Measurements from ENCODE around the gene ZFP36. TPM values are rescaled to one million over a fixed set of nuclear protein-coding genes. Genes with fewer than 3 reads are reported as not detected.

ZFP36 gene
- total RNA-seq, 3 donors from 2014 or later (not counting 1 experiment from before 2014, with no cell fraction given) = 1,232 to 2,074 (median 1,769) TPM

GRCh38 chr19:39390751-39391437 is 15.8 kb upstream of the ZFP36 start, which contains the start of the genes MED29 and PAF1:
TSS of gene MED29 (plus strand) at chr19:39391378. CDS start at chr19:39391423, 45 bp downstream.
TSS of gene PAF1 (minus strand) at chr19:39391106. CDS start at chr19:39390864, 242 bp downstream.
- intact Hi-C loops (cut with micrococcal nuclease) = loop anchor here (1.0 to 2.0 kb wide), 4 partner anchors 11 to 54 kb away; partner anchors contain the start of genes SAMD4B and SUPT5H
- peaks cover 52% of the 10 kb centered on the region for H3K36me3 ChIP-seq (ENCODE audit: control insufficient read depth, insufficient read depth, low read length)
- H3K4me3 ChIP-seq (ENCODE audit: low read length) = peak within 1 kb of the TSS; percentile 92
- H3K27me3 ChIP-seq (ENCODE audit: control insufficient read depth, insufficient read depth, low read length) = no peaks in the 10 kb centered on the region
- H3K9me3 ChIP-seq (ENCODE audit: control insufficient read depth, insufficient read depth, low read length) = no peaks in the 10 kb centered on the region
- TF ChIP-seq CTCF (IDR thresholded peaks at IDR 0.05) = no peak
- Mint-ChIP-seq H3K4me3 (peak within 1 kb of the TSS; percentile 97), H3K9me3 (no peaks in the 10 kb centered on the region), H3K4me1 (peaks cover 16 to 32% of the 10 kb centered on the region in 2 donors), H3K36me3 (no peaks in the 10 kb centered on the region), H3K27me3 (ENCODE audit: low read depth in 2 of 2) (no peaks in the 10 kb centered on the region), H3K27ac (peak within 1 kb of the TSS; percentile 91 to 98)
- peaks cover 25% of the 10 kb centered on the region for H3K4me1 ChIP-seq (ENCODE audit: control insufficient read depth, insufficient read depth, low read length)
- WGBS (ENCODE audit: insufficient coverage) = under 1% methylated on average over 60 of the region's 60 CpGs
- peak within 1 kb of the TSS; percentile 98 for H3K27ac ChIP-seq (ENCODE audit: low read length)
- DNase-seq (peak; percentile 90 to 100), ATAC-seq (peak; percentile 91 to 98 (median 92))

GRCh38 chr19:39397360-39398296 is 9.0 kb upstream of the ZFP36 start:
- Mint-ChIP-seq H3K4me1 (peaks cover 44 to 50% of the 10 kb centered on the region in 2 donors), H3K27me3 (ENCODE audit: low read depth in 2 of 2) (no peaks in the 10 kb centered on the region), H3K9me3 (no peaks in the 10 kb centered on the region), H3K4me3 (peak overlapping the region; percentile 61), H3K27ac (peak overlapping the region; percentile 96 to 97), H3K36me3 (no peaks in the 10 kb centered on the region)
- H3K36me3 ChIP-seq (ENCODE audit: control insufficient read depth, insufficient read depth, low read length) = peaks cover 28% of the 10 kb centered on the region
- H3K9me3 ChIP-seq (ENCODE audit: control insufficient read depth, insufficient read depth, low read length) = no peaks in the 10 kb centered on the region
- H3K4me1 ChIP-seq (ENCODE audit: control insufficient read depth, insufficient read depth, low read length) = peaks cover 57% of the 10 kb centered on the region
- no peaks in the 10 kb centered on the region for H3K27me3 ChIP-seq (ENCODE audit: control insufficient read depth, insufficient read depth, low read length)
- peak overlapping the region; percentile 91 for H3K27ac ChIP-seq (ENCODE audit: low read length)
- intact Hi-C loops (cut with micrococcal nuclease) = loop anchor here (1.0 to 5.0 kb wide), 3 partner anchors 14 to 135 kb away; partner anchors contain the start of genes EID2B and TIMM50
- DNase-seq (peak; percentile 95 to 96), ATAC-seq (peak; percentile 41 to 66 (median 42))
- WGBS (ENCODE audit: insufficient coverage) = 30% methylated on average over 17 of the region's 17 CpGs
- H3K4me3 ChIP-seq (ENCODE audit: low read length) = no peak overlapping the region
- peak; percentile 96 for TF ChIP-seq CTCF (IDR thresholded peaks at IDR 0.05)

- H3K27me3 ChIP-seq (ENCODE audit: control insufficient read depth, insufficient read depth, low read length) = no peaks in the 10 kb centered on the region
- no peak overlapping the region for H3K4me3 ChIP-seq (ENCODE audit: low read length)
- intact Hi-C loops (cut with micrococcal nuclease) = loop anchor here (5.0 kb wide), 1 partner anchor 84 kb away; the partner anchor contains the start of gene TIMM50
- 51% methylated on average over 11 of the region's 11 CpGs for WGBS (ENCODE audit: insufficient coverage)
- H3K27ac ChIP-seq (ENCODE audit: low read length) = peak overlapping the region; percentile 91
- H3K9me3 Mint-ChIP-seq = no peaks in the 10 kb centered on the region
- H3K27me3 Mint-ChIP-seq (ENCODE audit: low read depth in 2 of 2) = no peaks in the 10 kb centered on the region
- H3K4me1 Mint-ChIP-seq = peaks cover 48 to 57% of the 10 kb centered on the region in 2 donors
- peak overlapping the region; percentile 96 to 97 for H3K27ac Mint-ChIP-seq
- no peaks in the 10 kb centered on the region for H3K36me3 Mint-ChIP-seq
- ATAC-seq = peak in 1 of 3 donors; percentile 11
- no peaks in the 10 kb centered on the region for H3K9me3 ChIP-seq (ENCODE audit: control insufficient read depth, insufficient read depth, low read length)
- H3K36me3 ChIP-seq (ENCODE audit: control insufficient read depth, insufficient read depth, low read length) = peaks cover 27% of the 10 kb centered on the region
- H3K4me1 ChIP-seq (ENCODE audit: control insufficient read depth, insufficient read depth, low read length) = peaks cover 65% of the 10 kb centered on the region
- H3K4me3 Mint-ChIP-seq = peak overlapping the region; percentile 61
- peak; percentile 59 to 79 for DNase-seq
- TF ChIP-seq CTCF (IDR thresholded peaks at IDR 0.05) = no peak
These were observed 8.3 kb upstream of the ZFP36 start for GRCh38 chr19:39398297-39398864.
